ENCODE results near the gene HP1BP3. TPM values are rescaled to one million over a fixed set of nuclear protein-coding genes. Genes with fewer than 3 reads are reported as not detected.

The HP1BP3 gene
- total RNA-seq, 1 donor from 2014 or later, result 147 TPM

Other genes with a start within 250 kb of the HP1BP3 start
- gene FAM43B, start 234.7 kb downstream of the HP1BP3 start, total RNA-seq, result 0.12 TPM
- 97.6 TPM for gene CDA, start 198.2 kb downstream of the HP1BP3 start, total RNA-seq
- gene PINK1, start 153.8 kb downstream of the HP1BP3 start, total RNA-seq, result 36.8 TPM
- gene DDOST, start 125.9 kb downstream of the HP1BP3 start, total RNA-seq, result 134 TPM
- gene KIF17, start 69.3 kb downstream of the HP1BP3 start, total RNA-seq, result 0.60 TPM
- gene SH2D5, start 54.6 kb downstream of the HP1BP3 start, total RNA-seq, result 0.64 TPM